Liver (tissue), 9 donors: Measurements from ENCODE around the gene MTERF4. TPM values are rescaled to one million over a fixed set of nuclear protein-coding genes. Genes with fewer than 3 reads are reported as not detected.

Experiments used
- DNase-seq: peaks from one replicate; pipeline ENCODE4 v3.0.0-alpha.2; 2017; ENCODE audit warnings: low spot score
- H3K27ac ChIP-seq, 2 donors: one replicate each; pipeline ENCODE4 v1.7.0; 2013; ENCODE audit warnings: inconsistent platforms in 2 of 2, low read length in 2 of 2, control low read depth in 1 of 2, low read depth in 1 of 2, mild to moderate bottlenecking in 1 of 2
- H3K27me3 ChIP-seq, 4 donors: one replicate each; pipeline versions ENCODE4 v1.6.1 to v1.7.0; 2013; ENCODE audit warnings: low read length in 3 of 4, inconsistent platforms in 1 of 4, mild to moderate bottlenecking in 1 of 4, moderate library complexity in 1 of 4; ENCODE audit not compliant: control insufficient read depth in 4 of 4, insufficient read depth in 4 of 4
- H3K36me3 ChIP-seq, 4 donors: one replicate each; pipeline versions ENCODE4 v1.6.1 to v1.7.0; 2013; ENCODE audit warnings: low read length in 3 of 4, mild to moderate bottlenecking in 3 of 4, low read depth in 1 of 4, moderate library complexity in 1 of 4; ENCODE audit not compliant: control insufficient read depth in 4 of 4, insufficient read depth in 3 of 4
- H3K4me1 ChIP-seq, 4 donors: one replicate each; pipeline versions ENCODE4 v1.6.1 to v1.7.0; 2013; ENCODE audit warnings: low read length in 3 of 4, mild to moderate bottlenecking in 3 of 4, moderate library complexity in 1 of 4; ENCODE audit not compliant: control insufficient read depth in 4 of 4, insufficient read depth in 4 of 4
- H3K4me3 ChIP-seq, 3 donors: one replicate each; pipeline versions ENCODE4 v1.6.1 to v1.7.0; 2013; ENCODE audit warnings: low read length in 3 of 3, control low read depth in 1 of 3, low read depth in 1 of 3, mild to moderate bottlenecking in 1 of 3
- H3K9ac ChIP-seq, 2 donors: one replicate each; pipeline ENCODE4 v1.7.0; 2013; ENCODE audit warnings: low read length in 2 of 2, mild to moderate bottlenecking in 2 of 2, moderate library complexity in 2 of 2, control low read depth in 1 of 2, low read depth in 1 of 2
- H3K9me3 ChIP-seq, 4 donors: one replicate each; pipeline versions ENCODE4 v1.6.1 to v1.7.0; 2013; ENCODE audit warnings: low read length in 3 of 4; ENCODE audit not compliant: control insufficient read depth in 4 of 4
- EGR1 ChIP-seq, 2 donors: IDR thresholded peaks; 2 replicates each; pipeline ENCODE4 v1.6.1; 2016 to 2018; ENCODE audit warnings: antibody characterized with exemption in 2 of 2, low read depth in 2 of 2
- FOXA2 ChIP-seq: IDR thresholded peaks from 2 replicates; pipeline ENCODE4 v1.6.1; 2016; ENCODE audit warnings: antibody characterized with exemption
- GABPA ChIP-seq, 2 donors: IDR thresholded peaks in 1 of 2; conservative IDR thresholded peaks in 1 of 2; 2 replicates each; pipeline ENCODE4 v1.6.1; 2016; ENCODE audit warnings: antibody characterized with exemption in 2 of 2, mild to moderate bottlenecking in 1 of 2, moderate library complexity in 1 of 2
- HNF4A ChIP-seq, 2 donors: conservative IDR thresholded peaks; 2 replicates each; pipeline ENCODE4 v1.6.1; 2016; ENCODE audit warnings: antibody characterized with exemption in 2 of 2, mild to moderate bottlenecking in 2 of 2
- NR2F2 ChIP-seq: IDR thresholded peaks from 2 replicates; pipeline ENCODE4 v1.6.1; 2016; ENCODE audit warnings: antibody characterized with exemption
- RAD21 ChIP-seq, 2 donors: IDR thresholded peaks; 2 replicates each; pipeline ENCODE4 v1.6.1; 2016; ENCODE audit warnings: antibody characterized with exemption in 2 of 2, mild to moderate bottlenecking in 2 of 2
- RXRA ChIP-seq, 2 donors: IDR thresholded peaks; 2 replicates each; pipeline ENCODE4 v1.6.1; 2017 to 2018; ENCODE audit warnings: antibody characterized with exemption in 2 of 2, mild to moderate bottlenecking in 1 of 2
- SP1 ChIP-seq: IDR thresholded peaks from 2 replicates; pipeline ENCODE4 v1.6.1; 2018; ENCODE audit warnings: antibody characterized with exemption, mild to moderate bottlenecking
- WGBS: extraction: QIAGEN DNeasy Blood & Tissue Kit; methylation state at CpG from one replicate; pipeline ENCODE4 v1.1.7; 2013; 5-methylcytosine and 5-hydroxymethylcytosine counted together
- polyA plus RNA-seq, 2 donors: library from polyadenylated mRNA; stranded (reverse) in 1 of 2; unstranded in 1 of 2; fragments of 200-250 nt in 1 of 2; fragments of >200 nt in 1 of 2; fragmentation: Nextera tagmentation in 1 of 2; extraction: Ambion mirVana in 1 of 2; gene quantifications; one replicate each; pipeline versions ENCODE4 v1.2.1 to v1.2.3, GENCODE V29; 2013 to 2015
- total RNA-seq, 2 donors: library from RNA; depleted of rRNA; stranded (reverse); fragments of >200 nt; gene quantifications; one replicate each; pipeline ENCODE4 v1.2.3, GENCODE V29; 2014
- TF ChIP-seq, protein P1 (sequence below): IDR thresholded peaks from 2 replicates; pipeline ENCODE4 v1.6.1; 2016; ENCODE audit warnings: antibody characterized with exemption
- TF ChIP-seq, protein P2 (sequence below): fragments of 150-350 bp; IDR thresholded peaks from 2 replicates; pipeline ENCODE4 v1.5.1; 2017; ENCODE audit warnings: improper control_type of control experiment, low read depth, low read length; ENCODE audit not compliant: missing input control
- TF ChIP-seq, protein P3 (sequence below): IDR thresholded peaks from 2 replicates; pipeline ENCODE4 v1.6.1; 2016; ENCODE audit warnings: antibody characterized with exemption
- donor health status: healthy.
- donor health status: healthy.
- donor health status: healthy.
- donor health status: healthy.
- donor health status: healthy.

MTERF4 gene
- total and polyA plus RNA-seq, 4 donors = 13.3 to 36.7 (median 20.3) TPM

GRCh38 chr2:241051578-241052487 is 50.3 kb downstream of the MTERF4 start:
- Histone ChIP-seq H3K4me3 (no peak overlapping the region), H3K9ac (no peak overlapping the region), H3K9me3 (no peaks in the 10 kb centered on the region), H3K4me1 (no peaks in the 10 kb centered on the region), H3K36me3 (peaks cover 2 to 64% (median 20%) of the 10 kb centered on the region in 4 donors), H3K27me3 (no peaks in the 10 kb centered on the region), H3K27ac (no peak overlapping the region)
- TF ChIP-seq, protein P1, sequence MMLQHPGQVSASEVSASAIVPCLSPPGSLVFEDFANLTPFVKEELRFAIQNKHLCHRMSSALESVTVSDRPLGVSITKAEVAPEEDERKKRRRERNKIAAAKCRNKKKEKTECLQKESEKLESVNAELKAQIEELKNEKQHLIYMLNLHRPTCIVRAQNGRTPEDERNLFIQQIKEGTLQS = no peak
- TF ChIP-seq EGR1 (IDR thresholded peaks at IDR 0.05; ENCODE audit: low read depth in 2 of 2) = no peak
- no peak for TF ChIP-seq RXRA (IDR thresholded peaks at IDR 0.05)
- no peak for TF ChIP-seq RAD21 (IDR thresholded peaks at IDR 0.05)
- no peak for TF ChIP-seq FOXA2
- TF ChIP-seq, protein P2, sequence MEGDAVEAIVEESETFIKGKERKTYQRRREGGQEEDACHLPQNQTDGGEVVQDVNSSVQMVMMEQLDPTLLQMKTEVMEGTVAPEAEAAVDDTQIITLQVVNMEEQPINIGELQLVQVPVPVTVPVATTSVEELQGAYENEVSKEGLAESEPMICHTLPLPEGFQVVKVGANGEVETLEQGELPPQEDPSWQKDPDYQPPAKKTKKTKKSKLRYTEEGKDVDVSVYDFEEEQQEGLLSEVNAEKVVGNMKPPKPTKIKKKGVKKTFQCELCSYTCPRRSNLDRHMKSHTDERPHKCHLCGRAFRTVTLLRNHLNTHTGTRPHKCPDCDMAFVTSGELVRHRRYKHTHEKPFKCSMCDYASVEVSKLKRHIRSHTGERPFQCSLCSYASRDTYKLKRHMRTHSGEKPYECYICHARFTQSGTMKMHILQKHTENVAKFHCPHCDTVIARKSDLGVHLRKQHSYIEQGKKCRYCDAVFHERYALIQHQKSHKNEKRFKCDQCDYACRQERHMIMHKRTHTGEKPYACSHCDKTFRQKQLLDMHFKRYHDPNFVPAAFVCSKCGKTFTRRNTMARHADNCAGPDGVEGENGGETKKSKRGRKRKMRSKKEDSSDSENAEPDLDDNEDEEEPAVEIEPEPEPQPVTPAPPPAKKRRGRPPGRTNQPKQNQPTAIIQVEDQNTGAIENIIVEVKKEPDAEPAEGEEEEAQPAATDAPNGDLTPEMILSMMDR = no peak
- DNase-seq = no peak
- WGBS = 94% methylated on average over 33 of the region's 33 CpGs

DNA sequence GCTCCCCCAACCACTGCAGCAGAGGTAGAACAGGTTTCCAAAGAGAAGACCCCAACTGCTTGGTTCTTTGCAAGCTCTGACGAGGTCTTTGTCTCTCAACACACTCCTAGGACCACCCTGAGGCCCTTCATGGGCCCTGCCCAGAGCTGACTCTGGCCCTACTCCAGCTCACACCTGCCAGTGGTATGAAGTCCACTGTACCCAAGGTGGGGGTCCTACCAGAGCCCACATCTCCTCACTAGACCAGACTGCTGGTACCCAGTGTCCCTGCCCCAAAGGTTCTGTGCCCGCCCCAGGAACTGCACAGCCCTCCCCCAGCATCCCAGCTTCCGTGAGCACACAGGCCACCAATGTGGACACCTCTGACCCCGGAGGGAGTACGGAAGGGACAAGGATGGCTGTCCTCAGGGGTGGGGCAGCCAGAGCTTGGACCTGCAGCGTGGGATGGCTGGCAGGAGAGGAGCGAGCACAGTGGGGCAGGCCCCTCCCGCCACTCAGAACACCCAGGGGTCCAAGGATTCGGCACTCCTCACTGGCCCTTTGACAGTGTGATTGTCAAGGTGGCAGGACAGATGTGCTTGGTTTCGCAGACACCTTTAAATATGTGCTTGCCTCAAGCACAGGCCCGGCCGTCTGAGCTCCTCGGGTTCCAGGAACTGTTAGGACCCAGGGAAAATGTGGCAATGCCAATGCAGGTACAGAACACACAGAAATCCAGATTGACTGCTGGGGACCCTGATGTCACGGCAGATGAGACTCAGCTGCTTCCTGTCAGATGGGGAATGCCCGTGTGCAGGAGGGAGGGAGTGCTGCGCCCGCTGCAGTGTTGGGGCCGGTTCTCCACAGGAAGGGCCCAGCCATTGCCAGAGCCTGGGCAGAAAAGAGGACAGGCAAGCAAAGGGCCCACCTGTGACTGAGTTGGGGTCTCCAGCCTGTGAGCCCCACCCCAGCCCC is 51.2 kb downstream of the MTERF4 start:
- 93% methylated on average over 18 of the region's 18 CpGs for WGBS

More for the DNA sequence above, 51.2 kb downstream of the MTERF4 start:
- Histone ChIP-seq H3K4me1 (no peaks in the 10 kb centered on the region), H3K4me3 (no peak overlapping the region), H3K27me3 (no peaks in the 10 kb centered on the region), H3K36me3 (peaks cover 2 to 64% (median 20%) of the 10 kb centered on the region in 4 donors), H3K9ac (no peak overlapping the region), H3K27ac (no peak overlapping the region), H3K9me3 (no peaks in the 10 kb centered on the region)
- DNase-seq = no peak
- TF ChIP-seq, protein P3, sequence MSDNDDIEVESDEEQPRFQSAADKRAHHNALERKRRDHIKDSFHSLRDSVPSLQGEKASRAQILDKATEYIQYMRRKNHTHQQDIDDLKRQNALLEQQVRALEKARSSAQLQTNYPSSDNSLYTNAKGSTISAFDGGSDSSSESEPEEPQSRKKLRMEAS = no peak
- TF ChIP-seq FOXA2 (no peak), NR2F2 (no peak), SP1 (no peak), HNF4A (conservative IDR thresholded peaks at IDR 0.05) (no peak), RAD21 (IDR thresholded peaks at IDR 0.05) (no peak), GABPA (IDR thresholded peaks at IDR 0.05 in 1 of 2, conservative IDR thresholded peaks at IDR 0.05 in 1 of 2) (no peak), RXRA (IDR thresholded peaks at IDR 0.05) (no peak)
- TF ChIP-seq, protein P2 = no peak
- TF ChIP-seq, protein P1 = no peak
